Activated T-cell treated with anti-CD3 and anti-CD28 coated beads, Interleukin-2, amount 50 U/mL, for 4 hours (primary cell): ENCODE measurements around the gene CREB5. TPM values are rescaled to one million over a fixed set of nuclear protein-coding genes. Genes with fewer than 3 reads are reported as not detected.

Experiments used
- ATAC-seq, 2 donors: fragments of 200-7000 bp; cut with Tn5 transposase; one replicate each; pipeline ENCODE4 v1.10.0; 2021
- DNase-seq: peaks from one replicate; pipeline ENCODE4 v3.0.0-alpha.2; 2020
- H3K27me3 Mint-ChIP-seq: one replicate; pipeline ENCODE4 v1.8.0; 2021; ENCODE audit warnings: low read depth, mixed read lengths
- H3K36me3 Mint-ChIP-seq: one replicate; pipeline ENCODE4 v1.8.0; 2022; ENCODE audit warnings: mixed read lengths; ENCODE audit not compliant: insufficient read depth
- H3K4me1 Mint-ChIP-seq: one replicate; pipeline ENCODE4 v1.8.0; 2021; ENCODE audit warnings: low read depth, mixed read lengths
- H3K4me3 Mint-ChIP-seq: one replicate; pipeline ENCODE4 v1.8.0; 2021; ENCODE audit warnings: mild to moderate bottlenecking, moderate library complexity, mixed read lengths
- H3K9me3 Mint-ChIP-seq: one replicate; pipeline ENCODE4 v1.8.0; 2021; ENCODE audit warnings: mixed read lengths
- total RNA-seq, 3 donors: library from RNA; stranded (reverse); gene quantifications; one replicate each; pipeline ENCODE4 v1.2.1, GENCODE V29; 2021

CREB5 gene
- total RNA-seq, 3 donors from 2014 or later, result 0.37 to 0.81 (median 0.68) TPM

- no peaks in the 10 kb centered on the region for H3K9me3 Mint-ChIP-seq
- peaks cover 10% of the 10 kb centered on the region for H3K27me3 Mint-ChIP-seq
- no peaks in the 10 kb centered on the region for H3K36me3 Mint-ChIP-seq
- ATAC-seq (no peak), DNase-seq (no peak)
- no peaks in the 10 kb centered on the region for H3K4me1 Mint-ChIP-seq
- H3K4me3 Mint-ChIP-seq, result no peak overlapping the region
Observed at GRCh38 chr7:28516390-28517172, 104.3 kb downstream of the CREB5 start.

- H3K4me1 Mint-ChIP-seq, result no peaks in the 10 kb centered on the region
Observed at GRCh38 chr7:28517206-28517605, 104.9 kb downstream of the CREB5 start.

GRCh38 chr7:28517606-28518005 is 105.3 kb downstream of the CREB5 start:
- DNase-seq (no peak), ATAC-seq (no peak)
- H3K9me3 Mint-ChIP-seq, result no peaks in the 10 kb centered on the region
- H3K4me3 Mint-ChIP-seq, result no peak overlapping the region
- H3K27me3 Mint-ChIP-seq, result peaks cover 5% of the 10 kb centered on the region
- no peaks in the 10 kb centered on the region for H3K4me1 Mint-ChIP-seq
- no peaks in the 10 kb centered on the region for H3K36me3 Mint-ChIP-seq

More at GRCh38 chr7:28517206-28517605, 104.9 kb downstream of the CREB5 start:
- H3K27me3 Mint-ChIP-seq, result peaks cover 5% of the 10 kb centered on the region
- H3K9me3 Mint-ChIP-seq, result no peaks in the 10 kb centered on the region
- no peak for DNase-seq
- H3K4me3 Mint-ChIP-seq, result no peak overlapping the region
- ATAC-seq, result no peak
- no peaks in the 10 kb centered on the region for H3K36me3 Mint-ChIP-seq

- H3K36me3 Mint-ChIP-seq, result no peaks in the 10 kb centered on the region
- no peak for DNase-seq
- no peaks in the 10 kb centered on the region for H3K9me3 Mint-ChIP-seq
- H3K4me3 Mint-ChIP-seq, result no peak overlapping the region
- H3K4me1 Mint-ChIP-seq, result no peaks in the 10 kb centered on the region
- H3K27me3 Mint-ChIP-seq, result peaks cover 12% of the 10 kb centered on the region
- ATAC-seq, result no peak
Observed at GRCh38 chr7:28520074-28521015, 108.0 kb downstream of the CREB5 start.

- no peaks in the 10 kb centered on the region for H3K9me3 Mint-ChIP-seq
- peaks cover 11% of the 10 kb centered on the region for H3K27me3 Mint-ChIP-seq
- no peaks in the 10 kb centered on the region for H3K4me1 Mint-ChIP-seq
- no peak overlapping the region for H3K4me3 Mint-ChIP-seq
- H3K36me3 Mint-ChIP-seq, result no peaks in the 10 kb centered on the region
- no peak for DNase-seq
- no peak for ATAC-seq
Observed at GRCh38 chr7:28524978-28525377, 112.7 kb downstream of the CREB5 start.

GRCh38 chr7:28528899-28529298 is 116.6 kb downstream of the CREB5 start:
- Mint-ChIP-seq H3K9me3 (no peaks in the 10 kb centered on the region), H3K4me3 (no peak overlapping the region), H3K4me1 (no peaks in the 10 kb centered on the region), H3K36me3 (no peaks in the 10 kb centered on the region), H3K27me3 (peaks cover 6% of the 10 kb centered on the region)
- DNase-seq (no peak), ATAC-seq (no peak)

GRCh38 chr7:28529755-28530154 is 117.4 kb downstream of the CREB5 start:
- ATAC-seq (no peak), DNase-seq (no peak)
- Mint-ChIP-seq H3K9me3 (no peaks in the 10 kb centered on the region), H3K4me3 (no peak overlapping the region), H3K36me3 (no peaks in the 10 kb centered on the region), H3K27me3 (peaks cover 6% of the 10 kb centered on the region), H3K4me1 (no peaks in the 10 kb centered on the region)

- H3K4me1 Mint-ChIP-seq, result no peaks in the 10 kb centered on the region
- DNase-seq (no peak), ATAC-seq (no peak)
- H3K36me3 Mint-ChIP-seq, result no peaks in the 10 kb centered on the region
- no peak overlapping the region for H3K4me3 Mint-ChIP-seq
- no peaks in the 10 kb centered on the region for H3K9me3 Mint-ChIP-seq
- H3K27me3 Mint-ChIP-seq, result peaks cover 4% of the 10 kb centered on the region
Observed at GRCh38 chr7:28530175-28530802, 118.0 kb downstream of the CREB5 start.

GRCh38 chr7:28530803-28531175 is 118.5 kb downstream of the CREB5 start:
- ATAC-seq (no peak), DNase-seq (no peak)
- no peaks in the 10 kb centered on the region for H3K9me3 Mint-ChIP-seq
- peaks cover 5% of the 10 kb centered on the region for H3K27me3 Mint-ChIP-seq
- no peak overlapping the region for H3K4me3 Mint-ChIP-seq
- H3K36me3 Mint-ChIP-seq, result no peaks in the 10 kb centered on the region
- no peaks in the 10 kb centered on the region for H3K4me1 Mint-ChIP-seq

- no peaks in the 10 kb centered on the region for H3K4me1 Mint-ChIP-seq
- no peak for DNase-seq
- no peaks in the 10 kb centered on the region for H3K9me3 Mint-ChIP-seq
- ATAC-seq, result no peak
- no peaks in the 10 kb centered on the region for H3K36me3 Mint-ChIP-seq
- no peak overlapping the region for H3K4me3 Mint-ChIP-seq
- peaks cover 7% of the 10 kb centered on the region for H3K27me3 Mint-ChIP-seq
Observed at GRCh38 chr7:28531291-28531690, 119.0 kb downstream of the CREB5 start.

- H3K27me3 Mint-ChIP-seq, result peaks cover 7% of the 10 kb centered on the region
- ATAC-seq (no peak), DNase-seq (no peak)
- no peaks in the 10 kb centered on the region for H3K4me1 Mint-ChIP-seq
- H3K36me3 Mint-ChIP-seq, result no peaks in the 10 kb centered on the region
- no peak overlapping the region for H3K4me3 Mint-ChIP-seq
- H3K9me3 Mint-ChIP-seq, result no peaks in the 10 kb centered on the region
Observed at GRCh38 chr7:28532181-28532580, 119.9 kb downstream of the CREB5 start.

- Mint-ChIP-seq H3K4me3 (no peak overlapping the region), H3K36me3 (no peaks in the 10 kb centered on the region), H3K9me3 (no peaks in the 10 kb centered on the region), H3K27me3 (peaks cover 7% of the 10 kb centered on the region), H3K4me1 (no peaks in the 10 kb centered on the region)
- DNase-seq, result no peak
- no peak for ATAC-seq
Observed at GRCh38 chr7:28533267-28533666, 120.9 kb downstream of the CREB5 start.

GRCh38 chr7:28533731-28534531 is 121.6 kb downstream of the CREB5 start:
- Mint-ChIP-seq H3K4me3 (no peak overlapping the region), H3K27me3 (peaks cover 6% of the 10 kb centered on the region), H3K4me1 (no peaks in the 10 kb centered on the region), H3K36me3 (no peaks in the 10 kb centered on the region), H3K9me3 (no peaks in the 10 kb centered on the region)
- DNase-seq (no peak), ATAC-seq (no peak)

GRCh38 chr7:28536259-28536658 is 123.9 kb downstream of the CREB5 start:
- Mint-ChIP-seq H3K9me3 (no peaks in the 10 kb centered on the region), H3K4me1 (no peaks in the 10 kb centered on the region), H3K27me3 (peaks cover 13% of the 10 kb centered on the region), H3K4me3 (no peak overlapping the region), H3K36me3 (no peaks in the 10 kb centered on the region)
- DNase-seq (no peak), ATAC-seq (no peak)
